ENCODE results near the gene C16orf92.

The C16orf92 gene

GRCh38 chr16:29978081-29978480 lies 44.9 kb upstream of the C16orf92 start:
- no peak overlapping the region for H3K4me3 ChIP-seq (ENCODE audit: low read length)
- TF ChIP-seq, protein P1, sequence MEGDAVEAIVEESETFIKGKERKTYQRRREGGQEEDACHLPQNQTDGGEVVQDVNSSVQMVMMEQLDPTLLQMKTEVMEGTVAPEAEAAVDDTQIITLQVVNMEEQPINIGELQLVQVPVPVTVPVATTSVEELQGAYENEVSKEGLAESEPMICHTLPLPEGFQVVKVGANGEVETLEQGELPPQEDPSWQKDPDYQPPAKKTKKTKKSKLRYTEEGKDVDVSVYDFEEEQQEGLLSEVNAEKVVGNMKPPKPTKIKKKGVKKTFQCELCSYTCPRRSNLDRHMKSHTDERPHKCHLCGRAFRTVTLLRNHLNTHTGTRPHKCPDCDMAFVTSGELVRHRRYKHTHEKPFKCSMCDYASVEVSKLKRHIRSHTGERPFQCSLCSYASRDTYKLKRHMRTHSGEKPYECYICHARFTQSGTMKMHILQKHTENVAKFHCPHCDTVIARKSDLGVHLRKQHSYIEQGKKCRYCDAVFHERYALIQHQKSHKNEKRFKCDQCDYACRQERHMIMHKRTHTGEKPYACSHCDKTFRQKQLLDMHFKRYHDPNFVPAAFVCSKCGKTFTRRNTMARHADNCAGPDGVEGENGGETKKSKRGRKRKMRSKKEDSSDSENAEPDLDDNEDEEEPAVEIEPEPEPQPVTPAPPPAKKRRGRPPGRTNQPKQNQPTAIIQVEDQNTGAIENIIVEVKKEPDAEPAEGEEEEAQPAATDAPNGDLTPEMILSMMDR (conservative IDR thresholded peaks at IDR 0.05; ENCODE audit: low read depth, low read length) = no peak
- no peak for DNase-seq (ENCODE audit: low read depth)

GRCh38 chr16:29978564-29979270 lies 44.3 kb upstream of the C16orf92 start:
- H3K4me3 ChIP-seq (ENCODE audit: low read length) = no peak overlapping the region
- DNase-seq (ENCODE audit: low read depth) = no peak
- TF ChIP-seq, protein P1 (conservative IDR thresholded peaks at IDR 0.05; ENCODE audit: low read depth, low read length) = no peak

- no peak for DNase-seq (ENCODE audit: low read depth)
- TF ChIP-seq, protein P1 (conservative IDR thresholded peaks at IDR 0.05; ENCODE audit: low read depth, low read length) = no peak
- no peak overlapping the region for H3K4me3 ChIP-seq (ENCODE audit: low read length)
These were observed 40.2 kb upstream of the C16orf92 start for GRCh38 chr16:29982560-29983419.

- no peak overlapping the region for H3K4me3 ChIP-seq (ENCODE audit: low read length)
- DNase-seq (ENCODE audit: low read depth) = no peak
- TF ChIP-seq, protein P1 (conservative IDR thresholded peaks at IDR 0.05; ENCODE audit: low read depth, low read length) = no peak
These were observed 39.4 kb upstream of the C16orf92 start for GRCh38 chr16:29983420-29984136.

DNA sequence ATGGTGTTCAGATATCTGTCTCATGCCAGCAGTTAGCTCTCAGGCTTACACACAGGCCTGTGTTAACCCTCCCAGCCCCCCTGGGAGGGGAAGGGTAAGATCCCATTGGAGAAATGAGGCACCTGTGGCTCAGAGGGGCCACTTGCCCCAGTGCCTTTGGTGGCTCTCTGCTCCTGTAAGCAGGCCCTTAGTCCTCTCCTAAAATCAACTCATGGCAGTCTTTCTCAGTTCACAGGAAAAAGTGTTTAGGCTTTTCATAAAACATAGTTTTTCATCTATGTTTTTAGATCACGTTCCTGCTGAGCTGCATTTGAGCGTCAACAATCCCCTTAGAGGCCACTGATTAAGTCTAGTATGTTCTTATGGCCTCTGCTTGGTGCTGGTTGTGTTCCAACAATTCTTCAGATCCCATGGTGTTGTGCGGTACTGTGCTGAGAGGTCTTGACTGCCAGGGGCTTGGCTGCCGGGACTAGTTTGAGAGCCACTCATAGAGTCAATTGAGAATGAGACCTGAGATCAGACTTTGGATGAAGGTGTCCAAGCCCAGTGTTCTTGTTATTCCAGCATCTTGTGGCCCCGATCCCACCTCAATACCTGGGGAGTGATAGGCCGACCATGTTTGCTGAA lies 38.7 kb upstream of the C16orf92 start:
- TF ChIP-seq, protein P1 (conservative IDR thresholded peaks at IDR 0.05; ENCODE audit: low read depth, low read length) = no peak
- no peak for DNase-seq (ENCODE audit: low read depth)
- no peak overlapping the region for H3K4me3 ChIP-seq (ENCODE audit: low read length)

- DNase-seq (ENCODE audit: low read depth) = no peak
- no peak overlapping the region for H3K4me3 ChIP-seq (ENCODE audit: low read length)
- TF ChIP-seq, protein P1 (conservative IDR thresholded peaks at IDR 0.05; ENCODE audit: low read depth, low read length) = no peak
These were observed 38.2 kb upstream of the C16orf92 start for GRCh38 chr16:29984764-29985147.
